ENCODE data around the gene BLOC1S3.

Gene BLOC1S3

DNA sequence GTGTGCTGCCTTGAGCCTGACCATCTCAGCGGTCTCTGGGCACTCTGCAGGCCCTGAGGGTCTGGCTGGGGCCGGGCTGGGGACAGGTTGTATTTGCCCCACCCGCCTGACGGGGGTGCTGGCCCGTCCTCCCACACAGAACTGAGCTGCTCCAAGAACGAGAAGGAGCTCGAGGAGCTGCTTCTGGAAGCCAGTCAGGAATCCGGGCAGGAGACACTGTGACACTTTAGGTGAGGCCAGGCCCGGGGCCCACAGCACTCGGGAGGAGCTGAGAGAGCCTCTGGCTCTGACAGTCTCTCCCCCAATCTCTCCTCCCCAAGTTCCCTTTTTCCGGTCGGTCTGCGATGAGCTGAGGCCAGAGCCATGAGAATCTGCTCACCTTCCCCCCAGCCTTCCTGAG, 32.3 kb upstream of the BLOC1S3 start:
- DNase-seq (ENCODE audit: low read depth) = no peak

DNA sequence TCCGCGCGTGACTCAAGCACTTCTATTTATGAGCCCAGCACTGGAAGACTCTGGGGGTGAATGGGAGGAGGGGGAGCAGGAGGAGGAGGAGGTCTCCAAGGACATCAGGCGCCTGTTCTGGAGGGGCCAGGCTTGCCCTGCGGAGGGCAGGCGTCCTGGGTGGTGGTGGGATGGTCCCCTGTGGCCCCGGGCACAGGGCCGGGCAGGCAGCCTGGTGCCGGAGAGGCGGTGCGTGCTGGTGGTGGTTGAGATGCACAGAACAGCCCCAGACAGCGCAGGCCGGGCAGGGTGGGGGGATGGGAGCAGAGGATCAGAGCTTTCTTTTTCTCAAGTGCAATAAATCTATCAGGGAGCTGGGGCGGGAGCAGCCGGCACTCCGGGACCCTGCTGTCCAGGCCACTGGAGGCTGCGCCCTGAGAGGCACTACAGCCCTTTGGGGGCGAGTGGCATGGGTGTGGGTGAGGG, 31.8 kb upstream of the BLOC1S3 start:
- no peak for DNase-seq (ENCODE audit: low read depth)

DNA sequence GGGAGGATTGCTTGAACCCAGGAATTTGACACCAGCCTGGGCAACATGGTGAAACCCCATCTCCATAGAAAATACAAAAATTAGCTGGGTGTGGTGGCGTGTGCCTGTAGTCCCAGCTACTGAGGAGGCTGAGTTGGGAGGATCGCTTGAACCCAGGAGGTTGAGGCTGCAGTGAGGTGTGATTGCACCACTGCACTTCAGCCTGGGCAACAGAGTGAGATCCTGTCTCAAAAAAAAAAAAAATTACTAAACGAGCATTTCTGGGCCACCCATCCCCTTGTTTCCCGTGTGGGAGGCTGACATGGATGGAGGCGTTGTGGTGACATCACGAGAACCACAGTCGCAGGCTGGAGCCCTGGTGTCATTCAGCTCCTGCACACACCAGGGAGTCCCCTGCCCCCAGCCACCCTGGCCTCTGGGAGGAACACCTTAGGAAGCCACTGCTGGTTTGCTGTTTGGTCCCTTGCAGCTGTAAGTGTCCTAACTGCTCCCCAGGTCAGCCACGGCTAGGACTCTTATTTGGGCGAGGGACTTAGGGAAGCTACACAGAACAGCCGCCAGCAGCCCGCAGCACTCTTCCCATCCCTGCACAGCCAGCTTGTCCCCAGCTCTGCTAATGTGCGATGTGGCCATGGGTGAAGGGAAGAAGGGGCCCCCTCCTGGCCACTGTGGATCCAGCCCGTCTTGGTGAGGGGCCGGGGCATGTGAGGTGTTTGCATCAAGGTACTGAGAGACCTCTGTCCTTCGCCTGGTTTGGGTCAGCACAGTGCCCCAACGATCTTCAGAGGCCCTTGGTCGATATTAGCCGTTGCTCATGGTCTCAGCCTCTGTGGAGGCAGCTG, 30.5 kb upstream of the BLOC1S3 start:
- DNase-seq (ENCODE audit: low read depth) = no peak

DNA sequence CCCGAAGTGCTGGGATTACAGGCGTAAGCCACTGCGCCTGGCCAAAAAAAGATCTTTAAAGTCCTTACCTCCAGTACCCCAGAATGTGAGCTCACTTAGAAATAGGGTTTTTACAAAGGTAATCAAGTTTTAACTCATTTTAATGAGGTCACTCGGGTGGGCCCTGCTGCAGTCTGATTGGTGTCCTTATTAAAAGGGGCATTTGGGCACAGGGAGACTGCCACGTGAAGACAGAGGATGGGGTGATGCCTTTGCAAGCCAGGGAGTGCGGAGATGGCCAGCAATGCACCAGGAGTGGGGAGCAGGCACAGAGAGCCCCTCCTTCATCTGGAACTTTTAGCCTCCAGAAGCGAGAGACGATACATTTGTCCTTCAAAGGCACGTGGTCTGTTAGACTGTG, 29.5 kb upstream of the BLOC1S3 start:
- no peak for DNase-seq (ENCODE audit: low read depth)

DNA sequence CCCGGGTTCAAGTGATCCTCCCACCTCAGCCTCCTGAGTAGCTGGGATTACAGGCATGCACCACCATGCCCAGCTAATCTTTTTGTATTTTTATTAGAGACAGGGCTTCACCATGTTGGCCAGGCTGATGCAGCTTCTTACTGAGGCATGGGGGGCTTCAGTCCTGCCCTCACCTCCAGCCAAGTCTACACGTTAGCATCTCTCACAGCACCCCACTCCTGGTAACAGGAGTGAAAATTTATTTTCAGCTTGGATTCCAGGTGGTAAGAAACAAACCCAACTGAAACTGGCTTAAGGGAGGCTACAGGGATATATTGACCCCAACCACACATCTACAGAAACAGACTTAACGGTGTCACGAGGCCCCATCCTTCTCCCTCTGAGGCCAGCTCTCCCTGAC, 28.4 kb upstream of the BLOC1S3 start:
- DNase-seq (ENCODE audit: low read depth) = no peak

DNA sequence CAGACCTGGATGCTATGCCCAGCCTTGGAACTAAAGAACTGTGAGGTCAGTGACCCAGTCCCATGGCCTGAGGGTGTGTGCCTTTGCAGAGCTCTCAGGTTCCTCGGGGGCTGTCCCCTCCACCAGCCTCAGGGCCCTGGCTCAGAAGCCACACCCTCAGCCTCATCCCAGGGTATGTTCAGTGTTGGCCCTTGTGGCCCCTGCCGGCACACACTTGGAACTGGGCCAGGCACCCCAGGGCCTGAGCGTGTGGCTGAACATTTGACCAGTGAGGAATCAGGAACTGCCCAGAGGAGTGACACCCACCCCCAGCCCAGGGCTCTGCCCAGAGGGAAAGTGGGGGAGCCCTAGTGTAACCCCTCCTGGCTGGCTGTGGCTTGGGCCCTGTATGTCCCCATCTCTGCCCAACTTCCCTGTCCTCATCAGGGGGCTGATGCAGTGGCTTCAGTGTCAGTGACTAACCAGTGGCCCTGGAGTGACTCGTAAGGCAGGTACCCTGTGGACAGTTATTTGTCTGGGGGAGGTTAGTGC, 27.8 kb upstream of the BLOC1S3 start:
- DNase-seq (ENCODE audit: low read depth) = no peak

DNA sequence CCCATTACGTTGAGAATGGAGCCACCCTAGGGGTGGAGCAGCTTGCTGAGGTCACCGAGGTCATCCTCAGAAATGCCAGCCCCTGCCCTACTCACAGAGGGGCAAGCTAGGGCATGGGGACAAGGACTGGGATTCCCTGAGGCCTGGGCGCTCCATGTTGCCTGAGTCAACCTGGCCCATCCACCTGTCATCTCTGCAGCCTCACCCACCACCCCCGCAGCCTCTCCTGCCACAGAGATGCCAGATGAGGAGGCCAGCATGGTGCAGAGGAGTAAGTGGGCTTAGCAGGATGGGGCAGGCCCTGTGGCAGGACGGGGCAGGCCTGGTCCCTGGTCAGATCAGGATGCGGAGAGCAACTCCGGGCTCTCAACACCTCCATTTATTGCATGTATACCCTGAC, 27.3 kb upstream of the BLOC1S3 start:
- DNase-seq (ENCODE audit: low read depth) = no peak

DNA sequence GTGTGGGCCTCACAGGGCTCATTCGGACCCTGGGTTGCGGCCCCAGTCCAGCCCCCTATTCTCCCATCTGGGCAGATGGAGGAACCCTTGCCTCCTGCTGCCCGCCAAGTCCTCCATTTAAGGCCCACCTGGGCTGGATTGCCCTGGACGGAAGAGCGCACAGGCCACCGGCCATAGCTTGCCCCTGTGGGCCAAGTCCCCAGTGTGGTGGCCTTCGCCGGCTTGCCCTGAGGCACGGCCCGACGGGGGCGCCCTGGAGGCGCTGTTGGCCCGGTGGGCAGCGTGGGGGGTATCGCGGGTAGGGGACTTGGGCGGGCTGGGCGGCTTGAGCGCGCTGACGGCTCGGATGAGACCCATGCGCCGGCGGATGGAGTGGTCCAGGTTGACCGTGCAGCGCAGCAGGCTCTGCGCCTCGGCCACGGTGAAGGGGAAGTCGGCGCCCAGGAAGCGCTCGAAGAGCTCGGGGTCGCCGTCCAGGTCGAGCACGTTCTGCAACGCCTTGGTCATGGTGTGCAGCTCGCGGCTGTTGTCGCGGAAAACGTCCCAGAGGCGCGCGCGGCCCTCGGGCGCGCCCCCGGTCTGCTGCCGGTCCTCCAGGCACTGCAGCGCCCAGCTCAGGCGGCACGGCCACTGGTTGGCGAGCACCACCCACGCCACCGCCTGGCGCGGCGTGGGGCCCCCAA, 26.6 kb upstream of the BLOC1S3 start:
- DNase-seq (ENCODE audit: low read depth) = no peak

DNA sequence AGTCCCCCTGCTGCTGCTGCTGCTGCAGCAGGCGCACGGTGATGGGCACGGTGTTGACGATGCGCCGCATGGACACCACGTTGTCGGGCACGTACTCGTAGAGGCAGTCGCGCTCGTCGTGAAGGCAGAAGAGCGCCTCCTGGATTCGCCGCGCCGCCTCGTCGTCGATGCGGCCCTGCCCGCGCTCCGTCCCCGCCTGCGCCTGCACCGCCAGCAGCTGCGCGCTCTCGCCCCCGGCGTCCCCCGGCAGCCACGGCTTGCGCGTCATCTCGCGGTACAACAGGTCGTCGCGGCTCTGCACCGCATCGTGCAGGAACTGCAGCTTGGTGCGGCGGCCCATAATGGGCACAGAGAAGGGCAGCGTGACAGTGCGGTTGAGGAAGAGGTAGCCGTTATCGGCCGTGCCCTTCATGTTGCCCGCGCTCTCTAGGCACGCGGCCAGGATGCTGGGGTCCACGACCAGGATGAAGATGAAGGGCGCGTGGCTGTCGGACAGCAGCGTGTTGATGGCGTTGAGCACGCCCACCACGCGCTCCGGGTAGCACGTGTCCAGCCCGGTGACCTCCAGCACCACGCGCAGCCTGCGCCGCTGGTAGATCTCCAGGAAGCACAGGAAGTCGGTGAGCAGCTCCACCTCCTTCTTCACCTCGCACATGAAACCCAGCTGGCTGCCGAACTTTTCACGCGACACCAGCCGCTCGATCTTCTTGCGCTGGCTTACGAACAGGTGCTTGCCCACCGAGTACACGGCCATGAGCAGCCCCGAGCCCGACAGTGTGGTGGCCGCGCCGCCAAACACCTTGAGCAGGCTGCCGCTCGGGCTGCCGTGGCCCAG, 25.9 kb upstream of the BLOC1S3 start:
- no peak for DNase-seq (ENCODE audit: low read depth)

DNA sequence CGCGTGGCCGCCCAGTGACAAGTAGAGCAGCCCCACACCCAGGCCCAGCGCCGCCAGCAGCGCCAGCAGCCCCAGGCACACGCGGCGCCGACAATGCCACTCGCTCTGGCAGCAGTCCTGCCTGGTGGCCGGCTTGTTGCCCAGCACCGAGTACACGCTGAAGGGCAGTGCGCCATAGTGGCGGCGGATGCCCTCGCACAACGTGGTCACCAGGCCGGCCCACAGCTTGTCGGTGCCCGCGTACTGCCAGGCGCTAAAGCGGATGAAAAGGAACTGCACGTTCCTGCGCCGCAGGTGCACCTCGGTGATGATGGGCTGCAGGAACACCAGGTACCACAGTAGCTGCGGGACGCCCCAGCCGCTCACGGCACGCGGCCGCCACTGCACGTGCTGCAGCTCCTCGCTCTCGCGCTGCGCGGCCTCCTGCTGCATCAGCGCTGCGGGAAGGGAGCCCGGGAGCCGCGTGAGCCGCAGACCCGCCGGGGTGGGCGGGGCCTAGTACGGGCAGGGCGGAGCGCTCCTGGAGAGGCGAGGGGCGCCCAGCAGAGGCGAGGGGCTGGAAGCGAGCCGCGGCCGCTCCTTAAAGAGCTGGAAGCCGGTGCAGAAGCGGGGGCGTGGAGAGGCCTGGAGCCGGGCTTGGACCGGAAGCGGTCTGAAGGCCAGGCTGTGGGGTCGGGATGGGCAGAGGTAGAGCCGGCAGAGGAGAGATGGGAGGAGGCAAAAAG, 25.1 kb upstream of the BLOC1S3 start:
- no peak for DNase-seq (ENCODE audit: low read depth)

DNA sequence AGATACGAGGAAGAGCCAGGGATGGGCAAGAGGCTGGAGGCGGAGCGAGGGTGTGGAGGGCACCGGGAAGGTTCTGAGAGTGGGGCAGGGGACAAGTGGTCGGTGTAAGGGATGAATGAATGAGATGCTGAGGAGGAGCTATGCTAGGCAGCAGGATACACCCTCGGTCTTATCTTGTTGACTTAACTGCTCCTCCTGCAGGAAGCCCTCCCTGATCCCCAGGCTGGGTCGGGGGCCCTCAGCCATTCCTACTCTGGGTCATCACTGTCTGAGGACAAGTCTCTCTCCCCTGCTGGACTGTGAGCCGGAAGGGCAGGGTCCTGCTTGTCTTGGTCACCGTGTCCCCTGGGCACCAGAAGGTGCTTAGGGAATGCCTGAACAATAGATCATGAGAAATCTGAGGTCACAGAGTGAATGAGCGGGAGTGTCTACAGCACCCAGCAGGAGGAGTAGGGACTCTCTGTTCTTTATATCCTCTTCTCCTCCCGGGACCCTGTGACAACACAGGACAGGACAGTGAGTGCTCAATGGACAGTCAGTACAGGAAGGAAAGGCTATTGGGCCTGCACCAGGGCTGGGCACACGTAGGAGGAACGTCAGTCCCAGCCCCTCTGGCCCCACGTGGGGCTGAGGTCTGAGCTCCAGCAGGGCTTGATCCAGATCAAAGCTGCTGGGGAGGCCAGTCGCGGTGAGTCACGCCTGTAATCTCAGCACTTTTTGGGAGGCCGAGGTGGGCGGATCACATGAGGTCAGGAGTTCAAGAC, 24.3 kb upstream of the BLOC1S3 start:
- DNase-seq (ENCODE audit: low read depth) = no peak

DNA sequence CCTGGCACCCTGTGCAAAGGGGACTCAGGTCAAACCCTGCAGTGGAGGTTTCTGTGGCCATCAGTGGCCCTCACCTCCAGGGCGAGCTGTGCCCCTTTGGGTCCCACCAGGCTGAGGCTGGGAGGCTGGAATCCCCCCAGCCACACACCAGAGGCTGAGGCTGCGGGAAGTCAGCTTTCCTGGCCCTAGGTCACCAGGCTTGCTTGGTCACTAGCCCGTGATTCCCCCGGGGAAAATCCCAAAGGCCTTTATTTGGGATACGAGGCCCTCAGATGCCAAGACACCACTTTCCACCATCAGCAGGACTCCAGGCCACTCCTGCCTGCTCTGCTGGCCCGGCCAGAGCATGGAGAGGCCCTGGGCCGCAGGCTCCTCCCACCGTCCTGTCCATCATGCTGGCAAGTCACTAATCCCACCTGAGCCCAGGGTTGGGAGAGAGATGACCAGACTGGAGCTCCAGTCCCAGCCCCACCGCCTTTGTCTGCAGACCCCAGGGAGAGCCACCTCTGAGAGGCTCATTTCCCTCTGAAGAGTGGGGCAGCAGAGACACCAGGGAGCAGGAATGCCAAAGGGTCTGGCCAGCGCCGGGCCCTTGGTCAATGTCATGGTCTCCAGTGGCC, 22.5 kb upstream of the BLOC1S3 start:
- DNase-seq (ENCODE audit: low read depth) = no peak

DNA sequence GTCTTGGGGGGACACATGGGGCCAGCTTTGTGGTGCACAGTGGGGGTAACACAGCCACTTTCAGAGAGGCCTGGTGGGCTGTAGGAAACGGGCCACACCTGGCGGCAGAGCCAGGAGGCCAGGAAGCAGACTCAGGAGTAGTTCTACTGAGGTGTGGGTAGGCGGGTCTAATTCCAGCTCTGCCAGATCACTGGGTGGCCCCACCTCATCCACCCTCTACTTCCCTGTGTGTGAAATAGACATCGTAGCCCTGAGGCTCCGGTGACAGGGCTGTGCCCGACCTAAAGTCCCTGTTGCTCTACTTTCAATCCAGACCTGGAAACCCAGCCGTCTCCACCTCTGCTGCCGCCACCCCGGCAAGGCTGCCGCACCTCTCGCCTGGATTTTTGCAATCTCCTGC, 21.8 kb upstream of the BLOC1S3 start:
- DNase-seq (ENCODE audit: low read depth) = no peak

DNA sequence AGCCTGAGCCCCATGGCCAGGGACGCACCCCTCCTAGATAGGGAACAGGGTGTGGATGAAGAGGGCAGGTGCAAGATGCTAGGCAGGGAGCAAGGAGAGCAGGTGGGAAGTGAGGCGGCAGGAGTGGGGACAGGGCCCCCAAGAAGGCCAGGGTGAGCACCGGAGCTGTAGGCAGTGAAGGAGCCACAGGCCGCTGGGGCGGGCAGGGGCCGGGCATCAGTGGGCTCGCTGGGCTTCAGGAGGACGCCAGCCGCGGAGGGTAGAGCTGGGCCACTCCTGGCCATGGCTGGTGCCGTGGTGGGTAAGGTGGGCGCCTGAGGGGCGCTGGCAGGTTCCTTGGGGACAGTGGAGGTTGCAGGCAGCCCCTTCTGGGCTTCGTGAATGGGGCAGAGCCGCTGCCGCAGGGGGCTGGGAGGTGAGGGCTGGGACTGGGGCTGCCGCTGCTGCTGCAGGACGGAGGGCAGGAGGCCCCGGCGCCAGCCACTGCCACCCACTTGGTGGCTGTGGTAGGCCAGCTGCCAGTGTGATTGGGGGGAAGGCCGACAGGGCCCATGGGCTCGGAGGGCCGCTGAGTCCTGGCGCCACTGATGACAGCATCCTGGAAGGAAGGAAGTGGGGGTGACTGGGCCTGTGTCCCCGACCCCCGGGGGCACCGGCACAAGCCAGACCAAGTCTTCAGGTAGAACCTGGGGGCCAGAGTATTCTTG, 19.9 kb upstream of the BLOC1S3 start:
- DNase-seq (ENCODE audit: low read depth) = no peak

DNA sequence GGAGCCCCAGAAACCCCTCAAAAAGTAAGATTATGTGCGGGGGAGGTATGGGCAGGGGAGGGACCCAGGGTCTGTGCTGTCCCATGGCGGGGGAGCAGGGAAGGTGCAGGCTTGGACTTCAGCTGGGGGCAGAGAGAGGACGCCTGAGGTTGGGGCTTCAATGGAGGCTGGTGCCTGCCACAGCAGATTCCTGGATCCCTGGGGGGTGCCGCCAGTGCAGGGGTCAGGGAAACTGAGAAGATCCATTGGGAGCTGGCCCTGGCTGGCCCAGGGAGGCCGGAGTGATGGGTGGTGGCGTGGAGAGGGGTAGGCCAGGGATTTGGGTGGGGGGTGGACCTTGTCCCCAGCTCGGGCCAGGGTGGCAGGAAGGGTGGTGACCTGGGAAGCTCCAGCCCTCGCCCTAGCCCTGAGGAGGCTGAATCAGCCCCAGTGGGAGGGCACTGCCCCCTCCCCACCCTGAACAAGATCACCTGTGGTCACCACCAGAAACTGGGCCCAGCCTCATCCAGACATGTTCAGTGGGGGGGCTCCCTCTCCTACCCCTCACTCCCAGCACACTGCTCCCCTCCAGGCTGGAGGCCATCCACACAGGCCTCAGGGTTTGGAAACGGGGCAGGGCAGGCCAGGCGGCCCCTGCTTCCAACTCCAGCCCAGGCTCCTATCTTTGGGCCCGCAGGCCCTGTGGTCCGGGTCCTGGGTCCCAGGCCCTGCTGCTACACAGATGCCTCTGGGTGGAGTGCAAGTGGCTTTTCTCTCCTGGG, 19.2 kb upstream of the BLOC1S3 start:
- DNase-seq (ENCODE audit: low read depth) = no peak

DNA sequence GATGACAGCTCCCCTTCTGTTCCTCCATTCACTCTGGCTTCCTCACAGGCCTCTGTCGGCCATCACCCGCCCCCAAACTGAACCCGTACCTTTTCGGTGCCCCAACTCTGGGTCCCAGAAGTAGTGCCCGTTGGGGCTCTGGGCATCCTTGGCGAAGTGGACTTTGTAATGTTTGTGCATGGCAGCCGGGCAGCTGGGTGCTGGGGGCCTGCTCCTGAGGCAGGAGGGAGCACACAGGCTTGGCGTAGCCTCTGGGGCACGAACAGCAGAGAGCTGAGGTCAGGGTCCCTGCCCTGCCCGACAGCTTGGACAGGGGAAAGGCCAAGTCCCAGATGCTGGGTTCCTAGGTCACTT, 18.6 kb upstream of the BLOC1S3 start:
- no peak for DNase-seq (ENCODE audit: low read depth)

DNA sequence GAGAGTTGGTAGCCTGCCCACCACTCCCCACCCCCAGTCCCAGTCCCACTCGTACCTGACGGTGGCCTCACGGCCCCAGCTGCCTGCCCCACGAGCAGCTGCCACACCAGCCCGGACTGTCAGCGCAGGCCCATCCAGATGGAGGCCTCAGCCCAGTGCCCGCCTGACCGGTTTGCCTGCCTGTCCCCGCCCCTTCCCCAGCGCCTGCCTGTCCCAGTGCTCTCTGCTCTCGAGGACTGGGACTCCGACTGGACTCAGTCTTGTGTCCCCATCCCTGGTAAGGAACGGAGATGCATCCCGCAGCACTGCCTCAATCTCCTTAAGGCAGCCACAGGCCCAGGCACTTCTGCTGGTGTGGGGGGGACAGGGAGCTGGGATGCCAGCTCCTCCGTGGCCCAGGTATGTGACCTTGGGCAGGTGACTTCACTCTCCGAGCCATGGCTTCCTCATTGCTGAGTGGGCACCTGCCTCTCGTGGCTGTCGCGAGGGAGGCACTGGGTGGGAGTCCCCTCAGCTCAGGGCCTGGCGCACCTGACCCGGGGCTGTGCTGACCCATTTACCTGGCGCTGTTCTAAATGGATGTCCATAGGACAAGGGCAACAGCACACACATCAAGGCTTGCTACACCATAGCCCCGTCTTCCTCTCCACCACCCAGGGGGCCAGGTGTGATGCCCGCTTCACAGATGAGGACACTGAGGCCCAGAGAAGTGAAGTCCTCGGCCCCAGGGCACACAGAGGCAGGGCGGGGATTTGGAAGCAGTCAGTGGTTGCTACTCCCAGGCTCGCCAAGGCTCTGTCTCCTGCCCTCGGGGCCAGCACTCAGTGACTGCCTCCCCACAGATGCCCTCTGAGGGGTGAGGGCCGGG, 17.5 kb upstream of the BLOC1S3 start, which contains the start of gene NKPD1:
Gene NKPD1, minus strand, starts transcription at position 113 of the 868 bp plus-strand sequence. CDS start 832 bp downstream, outside the sequence.
- DNase-seq (ENCODE audit: low read depth) = no peak

Data from stimulated activated CD8-positive, alpha-beta memory T cell treated with anti-CD3 and anti-CD28 coated beads, Interleukin-7, amount 100 ng/mL, for 24 hours (primary cell).